CD4-positive, alpha-beta T cell treated with Interleukin-17A for 1 hour (primary cell): ENCODE data around the gene ZNF416.

Source experiments
- DNase-seq: peaks from one replicate; pipeline ENCODE4 v3.0.0-alpha.2; 2020

The ZNF416 gene

DNA sequence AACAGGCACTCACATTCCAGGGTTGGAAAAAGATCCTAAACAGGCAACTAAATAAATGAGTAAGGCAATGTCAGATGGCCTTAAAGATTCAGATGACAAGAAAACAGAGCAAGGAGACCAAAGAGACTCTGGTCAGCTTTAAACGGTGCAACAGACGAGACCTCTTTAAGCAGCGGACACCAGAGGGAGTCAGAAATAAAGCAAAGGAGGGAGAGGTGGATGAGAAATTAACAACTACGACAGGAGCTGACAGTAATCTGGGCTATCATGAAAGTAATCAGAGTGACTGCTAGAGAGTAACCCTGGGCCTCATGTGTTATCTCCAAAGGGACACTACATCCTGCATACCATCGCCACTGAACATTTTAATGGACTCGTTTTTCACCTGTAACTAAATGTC, 20.2 kb downstream of the ZNF416 start:
- no peak for DNase-seq

DNA sequence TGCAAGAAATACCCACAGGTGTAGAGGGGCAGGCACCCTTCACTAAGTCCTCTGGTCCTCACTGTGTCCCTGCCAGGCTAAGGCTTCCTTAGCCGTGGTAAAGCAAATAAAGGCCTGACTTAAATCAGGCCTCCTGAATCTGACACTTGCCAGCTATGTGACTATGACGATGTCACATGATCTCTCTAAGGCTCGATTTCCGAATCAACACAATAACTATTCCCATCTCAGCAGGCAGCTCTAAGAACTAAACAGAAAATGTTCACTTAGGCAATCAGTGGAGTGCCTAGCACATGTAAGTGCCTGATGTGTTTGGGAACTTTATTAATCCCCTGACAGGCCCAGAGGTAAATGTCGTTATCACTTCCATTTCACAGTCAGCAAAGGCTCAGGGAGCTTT, 21.1 kb downstream of the ZNF416 start:
- no peak for DNase-seq

DNA sequence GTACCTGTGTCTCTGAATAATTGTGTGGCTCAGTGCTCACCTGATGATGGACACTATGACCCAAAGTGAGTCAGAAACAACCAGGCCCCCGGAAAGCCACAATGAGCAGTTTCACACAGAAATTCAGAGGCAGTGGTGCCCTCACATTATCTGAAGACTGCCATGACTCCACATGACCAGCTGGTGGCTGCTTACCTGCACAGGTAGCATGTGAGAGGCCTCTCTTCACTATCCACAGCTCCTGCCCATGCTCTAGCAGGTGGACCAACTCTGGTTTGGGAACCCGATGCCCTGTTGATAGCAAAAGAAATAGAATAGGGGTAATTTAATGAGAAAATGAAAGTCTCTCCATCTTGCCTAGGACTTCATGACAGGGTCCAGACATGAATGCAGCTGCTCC, 26.3 kb downstream of the ZNF416 start:
- DNase-seq: no peak

DNA sequence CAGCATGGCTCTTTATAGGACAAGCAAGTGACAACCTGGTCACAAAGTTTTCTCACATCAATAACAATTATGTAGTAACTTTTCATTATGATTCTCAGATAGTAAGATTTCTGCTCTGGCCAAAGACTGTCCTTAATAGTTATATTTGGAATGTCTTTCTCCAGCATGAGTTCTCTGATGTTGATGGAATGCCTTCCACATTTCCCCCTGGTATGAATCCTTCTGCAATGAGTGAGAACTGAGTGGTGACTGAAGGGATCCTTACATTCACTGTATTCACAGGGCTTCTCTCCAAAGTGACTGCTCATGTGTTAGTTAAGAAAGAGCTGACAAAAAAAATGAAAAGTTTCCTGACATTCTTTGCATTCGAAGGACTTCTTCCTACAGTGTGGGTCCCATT, 32.2 kb downstream of the ZNF416 start:
- no peak for DNase-seq

DNA sequence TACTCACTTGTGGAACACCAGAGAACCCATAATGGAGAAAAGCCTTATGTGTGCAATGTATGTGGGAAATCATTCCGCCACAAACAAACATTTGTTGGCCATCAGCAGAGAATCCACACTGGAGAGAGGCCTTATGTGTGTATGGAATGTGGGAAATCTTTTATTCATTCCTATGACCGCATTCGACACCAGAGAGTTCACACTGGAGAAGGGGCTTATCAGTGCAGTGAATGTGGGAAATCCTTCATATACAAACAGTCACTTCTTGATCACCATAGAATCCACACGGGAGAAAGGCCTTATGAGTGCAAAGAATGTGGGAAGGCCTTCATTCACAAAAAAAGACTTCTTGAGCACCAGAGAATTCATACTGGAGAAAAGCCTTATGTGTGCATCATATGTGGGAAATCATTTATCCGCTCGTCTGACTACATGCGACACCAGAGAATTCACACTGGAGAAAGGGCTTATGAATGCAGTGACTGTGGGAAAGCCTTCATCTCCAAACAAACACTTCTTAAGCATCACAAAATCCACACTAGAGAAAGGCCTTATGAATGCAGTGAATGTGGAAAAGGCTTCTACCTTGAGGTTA, 40.7 kb downstream of the ZNF416 start:
- no peak for DNase-seq

DNA sequence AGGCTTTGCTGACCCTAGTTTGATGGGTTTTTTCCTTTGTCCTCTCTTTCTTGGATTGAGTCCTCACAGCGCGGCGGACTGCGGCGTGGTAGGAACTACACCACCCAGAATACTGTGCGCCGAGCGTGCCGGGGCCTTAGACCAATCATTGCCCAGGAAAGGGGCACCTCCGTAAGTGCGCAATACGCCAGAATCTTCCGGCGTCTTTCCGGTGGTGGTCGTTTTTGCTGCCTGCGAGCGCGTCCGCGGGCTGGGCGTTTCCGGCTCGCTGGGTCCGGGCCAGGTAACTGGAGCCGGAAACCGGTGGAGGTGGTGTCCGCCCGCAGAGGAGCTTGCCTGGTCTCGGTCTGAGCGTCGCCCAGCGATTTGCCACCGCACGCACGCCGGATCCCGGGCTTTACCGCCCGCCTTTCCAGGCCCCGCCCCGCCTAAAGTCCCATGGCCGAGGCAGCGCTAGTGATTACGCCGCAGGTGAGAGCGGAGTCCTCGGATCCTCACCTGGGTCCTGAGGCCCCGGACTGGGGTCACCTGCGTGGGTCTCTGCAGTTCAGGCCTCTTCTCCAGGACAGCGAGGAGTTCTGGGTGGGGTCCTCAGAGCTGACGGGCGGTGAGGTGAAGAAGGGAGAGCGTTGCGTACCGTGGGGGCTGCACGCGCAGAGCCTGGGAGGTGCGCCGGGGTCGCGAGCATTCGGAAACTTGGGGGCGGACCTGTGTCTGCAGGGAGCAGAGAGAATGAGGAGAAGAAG, 51.4 kb downstream of the ZNF416 start, which contains the start of gene ZNF549:
Gene ZNF549, plus strand, starts transcription at position 221 of the 746 bp plus-strand sequence. Its CDS starts 218 bp downstream, at position 439.
- peak; percentile 94 for DNase-seq
